SH-SY5Y (cell line): ENCODE data around the gene PKD2.

ENCODE experiments used
- GATA2 ChIP-seq: IDR thresholded peaks from 2 replicates; pipeline ENCODE4 v1.6.1; 2011; ENCODE audit warnings: mild to moderate bottlenecking, low read depth, low read length
- GATA3 ChIP-seq: IDR thresholded peaks from 2 replicates; pipeline ENCODE4 v1.6.1; 2011; ENCODE audit warnings: low read depth, mild to moderate bottlenecking, low read length, moderate library complexity

Gene PKD2

GRCh38 chr4:88009871-88010270 lies 2.4 kb downstream of the PKD2 start:
- TF ChIP-seq GATA2 (no peak), GATA3 (no peak)

GRCh38 chr4:88010966-88011365 lies 3.5 kb downstream of the PKD2 start:
- TF ChIP-seq GATA2 = no peak
- TF ChIP-seq GATA3 = no peak

GRCh38 chr4:88012647-88013046 lies 5.2 kb downstream of the PKD2 start:
- TF ChIP-seq GATA2 (no peak), GATA3 (no peak)

GRCh38 chr4:88014386-88014905 lies 7.0 kb downstream of the PKD2 start:
- no peak for TF ChIP-seq GATA2
- TF ChIP-seq GATA3 = no peak

GRCh38 chr4:88015659-88016295 lies 8.3 kb downstream of the PKD2 start:
- TF ChIP-seq GATA3 = no peak
- TF ChIP-seq GATA2 = no peak

- TF ChIP-seq GATA2 = no peak
Measured at GRCh38 chr4:88017516-88018297, 10.3 kb downstream of the PKD2 start.

GRCh38 chr4:88018466-88018865 lies 11.0 kb downstream of the PKD2 start:
- TF ChIP-seq GATA2 = no peak
- TF ChIP-seq GATA3 = no peak

GRCh38 chr4:88021824-88022223 lies 14.4 kb downstream of the PKD2 start:
- no peak for TF ChIP-seq GATA3
- no peak for TF ChIP-seq GATA2

GRCh38 chr4:88022289-88022688 lies 14.9 kb downstream of the PKD2 start:
- no peak for TF ChIP-seq GATA3
- TF ChIP-seq GATA2 = no peak

- TF ChIP-seq GATA3 (no peak), GATA2 (no peak)
Measured at GRCh38 chr4:88027611-88028608, 20.5 kb downstream of the PKD2 start.

GRCh38 chr4:88028946-88029345 lies 21.5 kb downstream of the PKD2 start:
- TF ChIP-seq GATA2 = no peak
- TF ChIP-seq GATA3 = no peak

GRCh38 chr4:88029556-88029955 lies 22.1 kb downstream of the PKD2 start:
- no peak for TF ChIP-seq GATA3
- no peak for TF ChIP-seq GATA2

- TF ChIP-seq GATA2 (no peak), GATA3 (no peak)
Measured at GRCh38 chr4:88030565-88031310, 23.3 kb downstream of the PKD2 start.
